Neuronal stem cell (in vitro differentiated cells): ENCODE data around the gene OPRD1.
"Not testable (repeated sequence)": the region's sequence is repeated elsewhere in the genome, so short reads cannot be mapped to it uniquely, and the experiment has no call there.

Experiments used
- DNase-seq: peaks from one replicate; pipeline ENCODE4 v3.0.0-alpha.2; 2013; ENCODE audit warnings: low spot score
- H2AFZ ChIP-seq: one replicate; pipeline ENCODE4 v1.6.1; 2013; ENCODE audit warnings: mild to moderate bottlenecking, low read length, inconsistent platforms
- H2AK5ac ChIP-seq: 2 replicates; pipeline ENCODE4 v1.6.1; 2013; ENCODE audit warnings: low read depth, mild to moderate bottlenecking, inconsistent platforms, low read length, moderate library complexity, mixed read lengths
- H2BK120ac ChIP-seq: 2 replicates; pipeline ENCODE4 v1.6.1; 2013; ENCODE audit warnings: low read depth, mild to moderate bottlenecking, inconsistent platforms, low read length, moderate library complexity, mixed read lengths
- H2BK12ac ChIP-seq: one replicate; pipeline ENCODE4 v1.6.1; 2013; ENCODE audit warnings: low read length, inconsistent platforms
- H2BK15ac ChIP-seq: 2 replicates; pipeline ENCODE4 v1.6.1; 2013; ENCODE audit warnings: mild to moderate bottlenecking, low read length, inconsistent platforms, mixed read lengths
- H2BK5ac ChIP-seq: one replicate; pipeline ENCODE4 v1.6.1; 2013; ENCODE audit warnings: inconsistent platforms, mild to moderate bottlenecking, low read length, moderate library complexity
- H3K14ac ChIP-seq: one replicate; pipeline ENCODE4 v1.6.1; 2013; ENCODE audit warnings: low read length, inconsistent platforms
- H3K18ac ChIP-seq: 2 replicates; pipeline ENCODE4 v1.6.1; 2013; ENCODE audit warnings: low read length, inconsistent platforms
- H3K23ac ChIP-seq: 2 replicates; pipeline ENCODE4 v1.6.1; 2013; ENCODE audit warnings: low read depth, mild to moderate bottlenecking, mixed read lengths, low read length, inconsistent platforms; ENCODE audit not compliant: poor library complexity
- H3K27ac ChIP-seq: replicated peaks from 3 replicates; pipeline ENCODE4 v1.5.1; 2013; ENCODE audit warnings: low read length, inconsistent platforms
- H3K27me3 ChIP-seq, 3 experiments: 2 replicates each; pipeline ENCODE4 v1.6.1; 2013; ENCODE audit warnings: low read length in 3 of 3, mild to moderate bottlenecking in 2 of 3, inconsistent platforms in 1 of 3, low read depth in 1 of 3, mixed read lengths in 1 of 3, moderate library complexity in 1 of 3; ENCODE audit not compliant: control insufficient read depth in 3 of 3, insufficient read depth in 3 of 3
- H3K36me3 ChIP-seq, 2 donors: replicated peaks in 1 of 2; 2 replicates each; pipeline ENCODE4 v1.6.1; 2013; ENCODE audit warnings: low read length in 2 of 2; ENCODE audit not compliant: control insufficient read depth in 2 of 2, insufficient read depth in 2 of 2
- H3K4ac ChIP-seq: 2 replicates; pipeline ENCODE4 v1.6.1; 2013; ENCODE audit warnings: inconsistent platforms, mild to moderate bottlenecking, low read length, moderate library complexity
- H3K4me1 ChIP-seq, 2 donors: 1 replicate in 1 of 2; 2 replicates in 1 of 2; pipeline ENCODE4 v1.6.1; 2013; ENCODE audit warnings: low read length in 2 of 2, low read depth in 1 of 2; ENCODE audit not compliant: control insufficient read depth in 2 of 2, insufficient read depth in 1 of 2
- H3K4me2 ChIP-seq: one replicate; pipeline ENCODE4 v1.6.1; 2013; ENCODE audit warnings: mild to moderate bottlenecking, low read length, inconsistent platforms; ENCODE audit not compliant: insufficient read depth, poor library complexity, severe bottlenecking
- H3K4me3 ChIP-seq, 2 donors: 2 replicates each; pipeline ENCODE4 v1.5.1; 2013; ENCODE audit warnings: low read length in 2 of 2, mild to moderate bottlenecking in 2 of 2, inconsistent platforms in 1 of 2, moderate library complexity in 1 of 2
- H3K79me1 ChIP-seq: one replicate; pipeline ENCODE4 v1.6.1; 2013; ENCODE audit warnings: low read depth, mild to moderate bottlenecking, inconsistent platforms, low read length, moderate library complexity
- H3K9ac ChIP-seq: one replicate; pipeline ENCODE4 v1.6.1; 2013; ENCODE audit warnings: mild to moderate bottlenecking, low read depth, low read length, inconsistent platforms; ENCODE audit not compliant: poor library complexity
- H3K9me3 ChIP-seq, 2 donors: replicated peaks in 1 of 2; 2 replicates each; pipeline versions ENCODE3 to v1.6.1; 2013; ENCODE audit warnings: low read length in 2 of 2, mild to moderate bottlenecking in 2 of 2, inconsistent platforms in 1 of 2, low read depth in 1 of 2, mixed read lengths in 1 of 2, moderate library complexity in 1 of 2; ENCODE audit not compliant: control insufficient read depth in 2 of 2, insufficient read depth in 1 of 2
- H4K8ac ChIP-seq: one replicate; pipeline ENCODE4 v1.6.1; 2013; ENCODE audit warnings: low read depth, mild to moderate bottlenecking, inconsistent platforms, low read length, moderate library complexity
- H4K91ac ChIP-seq: one replicate; pipeline ENCODE4 v1.6.1; 2013; ENCODE audit warnings: low read length, low read depth, mild to moderate bottlenecking, inconsistent platforms; ENCODE audit not compliant: poor library complexity
- WGBS, 2 donors: extraction: QIAGEN DNeasy Blood & Tissue Kit; methylation state at CpG; one replicate each; pipeline ENCODE4 v1.1.7; 2013; ENCODE audit warnings: missing lambda C conversion rate in 2 of 2, mixed read lengths in 1 of 2; ENCODE audit not compliant: insufficient read length in 2 of 2, insufficient replicate concordance in 1 of 2; ENCODE audit errors: extremely low coverage in 2 of 2; 5-methylcytosine and 5-hydroxymethylcytosine counted together

OPRD1 gene

GRCh38 chr1:28840928-28841544, 29.1 kb downstream of the OPRD1 start:
- Histone ChIP-seq H3K4me1 (no peaks in the 10 kb centered on the region), H3K4me3 (no peak overlapping the region), H2BK12ac (no peak overlapping the region), H3K23ac (no peak overlapping the region), H2BK15ac (no peak overlapping the region), H3K4me2 (no peak overlapping the region), H3K27me3 (peaks cover 0 to 20% (median 0%) of the 10 kb centered on the region in 3 experiments), H3K9ac (no peak overlapping the region), H3K4ac (no peak overlapping the region), H3K27ac (no peak overlapping the region), H2AK5ac (no peak overlapping the region), H3K14ac (no peak overlapping the region), H2BK5ac (no peak overlapping the region), H3K36me3 (no peaks in the 10 kb centered on the region), H3K9me3 (no peaks in the 10 kb centered on the region), H4K91ac (no peak overlapping the region), H4K8ac (no peak overlapping the region), H2BK120ac (no peak overlapping the region), H3K79me1 (no peaks in the 10 kb centered on the region), H2AFZ (no peak overlapping the region), H3K18ac (peak overlapping the region; percentile 2)
- no peak for DNase-seq
- WGBS, 2 donors = no CpG with 5 or more reads among the region's 8 CpGs

GRCh38 chr1:28845786-28846543, 34.0 kb downstream of the OPRD1 start:
- Histone ChIP-seq H2BK15ac (no peak overlapping the region), H3K79me1 (no peaks in the 10 kb centered on the region), H3K4me2 (no peak overlapping the region), H3K36me3 (no peaks in the 10 kb centered on the region), H2AK5ac (no peak overlapping the region), H2BK120ac (no peak overlapping the region), H3K27ac (no peak overlapping the region), H3K23ac (no peak overlapping the region), H3K14ac (no peak overlapping the region), H3K9me3 (no peaks in the 10 kb centered on the region), H3K9ac (no peak overlapping the region), H4K91ac (no peak overlapping the region), H3K27me3 (peaks cover 0 to 6% (median 0%) of the 10 kb centered on the region in 3 experiments), H3K4me1 (no peaks in the 10 kb centered on the region), H4K8ac (no peak overlapping the region), H3K18ac (no peak overlapping the region), H2BK12ac (no peak overlapping the region), H2AFZ (peak overlapping the region; percentile 33), H3K4ac (no peak overlapping the region), H2BK5ac (no peak overlapping the region), H3K4me3 (no peak overlapping the region)
- no CpG with 5 or more reads among the region's 8 CpGs for WGBS, 2 donors
- no peak for DNase-seq

GRCh38 chr1:28847207-28847606, 35.2 kb downstream of the OPRD1 start:
- not testable (repeated sequence) for H2BK120ac ChIP-seq, H3K4ac ChIP-seq, H3K79me1 ChIP-seq, H3K23ac ChIP-seq, H2BK12ac ChIP-seq, H2AK5ac ChIP-seq, H3K36me3 ChIP-seq, H3K14ac ChIP-seq, DNase-seq, H3K4me2 ChIP-seq, H2BK5ac ChIP-seq, H2AFZ ChIP-seq, H4K8ac ChIP-seq, H3K27ac ChIP-seq, H4K91ac ChIP-seq, H3K27me3 ChIP-seq, H3K18ac ChIP-seq, H3K9ac ChIP-seq, H3K4me1 ChIP-seq, H2BK15ac ChIP-seq, H3K4me3 ChIP-seq, H3K9me3 ChIP-seq
- WGBS, 2 donors = no CpG with 5 or more reads among the region's 6 CpGs

- no CpG with 5 or more reads among the region's 3 CpGs for WGBS, 2 donors
- Histone ChIP-seq H3K4me3 (no peak overlapping the region), H2AK5ac (no peak overlapping the region), H3K23ac (no peak overlapping the region), H3K9me3 (no peaks in the 10 kb centered on the region), H4K8ac (no peak overlapping the region), H2BK12ac (no peak overlapping the region), H2BK120ac (no peak overlapping the region), H3K4me2 (no peak overlapping the region), H3K14ac (no peak overlapping the region), H3K36me3 (no peaks in the 10 kb centered on the region), H3K27ac (no peak overlapping the region), H2BK5ac (no peak overlapping the region), H3K4ac (no peak overlapping the region), H4K91ac (no peak overlapping the region), H3K79me1 (no peaks in the 10 kb centered on the region), H3K4me1 (peaks cover 0 to 3% of the 10 kb centered on the region in 2 donors), H3K9ac (no peak overlapping the region), H2BK15ac (no peak overlapping the region), H2AFZ (no peak overlapping the region), H3K27me3 (peaks cover 0 to 6% (median 0%) of the 10 kb centered on the region in 3 experiments), H3K18ac (no peak overlapping the region)
- no peak for DNase-seq
Observed at GRCh38 chr1:28848416-28848815, 36.4 kb downstream of the OPRD1 start.
